AG20443 (cell line): ENCODE results near the gene AMY1B.
"Not testable (repeated sequence)": the region's sequence is repeated elsewhere in the genome, so short reads cannot be mapped to it uniquely, and the experiment has no call there.

Experiments used
- DNase-seq: peaks from one replicate; pipeline ENCODE4 v3.0.0; 2012; ENCODE audit warnings: low spot score, mixed read lengths

AMY1B gene

GRCh38 chr1:103696110-103696509 is at the start of gene AMY1B:
TSS of gene AMY1B (minus strand) at chr1:103696210. CDS start at chr1:103695639, 571 bp downstream.
- not testable (repeated sequence) for DNase-seq

DNA sequence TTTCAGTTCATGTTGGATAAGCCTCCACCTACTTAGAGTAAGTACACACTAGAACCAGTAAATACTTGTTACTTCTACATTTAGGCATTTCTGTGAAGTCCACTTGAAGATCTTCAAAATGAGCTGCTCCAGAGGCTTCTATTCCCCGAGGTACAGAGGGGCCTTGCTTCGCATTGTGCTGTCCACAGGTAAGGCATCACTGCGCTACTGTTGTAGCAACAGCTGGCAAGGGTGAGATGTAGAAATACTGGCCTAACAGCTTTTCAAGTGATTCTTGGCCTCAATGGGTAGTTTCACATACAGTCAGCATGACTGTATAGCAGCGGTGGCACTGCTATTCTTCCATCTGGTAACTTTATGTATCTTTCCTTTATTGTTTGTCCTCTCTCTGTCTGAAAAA is 49.0 kb upstream of the AMY1B start:
- not testable (repeated sequence) for DNase-seq

- not testable (repeated sequence) for DNase-seq
Measured at GRCh38 chr1:103744449-103744848, 48.4 kb upstream of the AMY1B start.

DNA sequence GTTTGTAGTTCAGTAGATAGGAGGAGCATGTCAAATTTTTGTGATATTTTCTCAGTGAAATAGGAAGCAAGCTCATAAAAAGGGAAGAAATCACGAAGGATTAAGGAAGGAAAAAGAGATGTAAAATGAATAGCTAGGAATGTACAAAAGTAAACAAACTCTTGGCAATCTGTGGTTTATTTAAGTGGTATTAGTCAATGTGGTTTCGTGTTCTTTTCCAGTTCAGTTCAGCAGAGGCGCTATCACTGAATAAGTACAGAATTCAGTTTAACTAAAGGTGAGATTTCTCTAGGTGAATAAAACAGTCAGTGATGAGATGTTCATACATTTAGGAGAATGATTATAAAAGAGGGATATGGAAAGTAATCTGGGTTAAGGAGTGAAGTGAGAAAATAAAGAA is 42.0 kb upstream of the AMY1B start:
- not testable (repeated sequence) for DNase-seq

DNA sequence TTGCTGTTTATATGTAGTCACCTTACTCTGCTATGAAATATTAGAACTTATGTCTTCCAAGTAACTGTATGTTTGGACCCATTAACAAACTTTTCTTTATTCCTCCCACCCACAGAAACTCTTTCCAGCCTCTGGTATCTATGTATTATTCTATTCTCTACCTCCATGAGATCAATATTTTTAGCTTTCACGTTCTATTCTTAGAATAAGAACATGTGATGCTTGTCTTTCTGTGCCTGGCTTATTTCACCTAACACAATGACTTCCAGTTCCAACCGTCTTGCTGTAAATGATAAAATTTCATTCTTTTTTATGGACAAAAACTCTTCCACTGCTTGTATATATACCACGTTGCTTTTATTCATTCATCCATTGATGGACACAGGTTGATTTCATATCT is 39.3 kb upstream of the AMY1B start:
- DNase-seq: not testable (repeated sequence)

DNA sequence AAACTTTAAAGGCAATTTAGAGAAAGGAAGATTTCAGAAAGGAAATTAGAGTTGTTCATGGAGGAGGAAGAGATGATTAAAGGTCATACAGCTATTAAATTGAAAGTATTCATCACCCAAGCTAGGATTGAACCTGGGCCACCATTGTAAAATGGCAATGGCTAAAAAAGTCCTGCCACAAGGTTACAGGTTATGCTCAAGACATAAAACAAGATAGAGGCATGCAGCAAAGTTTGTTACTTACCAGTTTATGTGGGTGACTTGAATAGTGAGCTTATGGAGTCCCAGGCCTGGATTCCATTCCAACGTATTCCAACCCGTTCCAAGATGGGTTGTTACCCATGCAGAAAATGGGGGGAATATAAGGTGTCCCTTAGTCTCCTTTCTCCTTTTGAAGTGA is 25.5 kb upstream of the AMY1B start:
- not testable (repeated sequence) for DNase-seq

- not testable (repeated sequence) for DNase-seq
Measured at GRCh38 chr1:103717404-103717803, 21.4 kb upstream of the AMY1B start.

- DNase-seq: not testable (repeated sequence)
Measured at GRCh38 chr1:103710381-103710780, 14.4 kb upstream of the AMY1B start.

DNA sequence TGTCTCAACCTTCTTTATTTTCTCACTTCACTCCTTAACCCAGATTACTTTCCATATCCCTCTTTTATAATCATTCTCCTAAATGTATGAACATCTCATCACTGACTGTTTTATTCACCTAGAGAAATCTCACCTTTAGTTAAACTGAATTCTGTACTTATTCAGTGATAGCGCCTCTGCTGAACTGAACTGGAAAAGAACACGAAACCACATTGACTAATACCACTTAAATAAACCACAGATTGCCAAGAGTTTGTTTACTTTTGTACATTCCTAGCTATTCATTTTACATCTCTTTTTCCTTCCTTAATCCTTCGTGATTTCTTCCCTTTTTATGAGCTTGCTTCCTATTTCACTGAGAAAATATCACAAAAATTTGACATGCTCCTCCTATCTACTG is 11.7 kb upstream of the AMY1B start:
- not testable (repeated sequence) for DNase-seq

GRCh38 chr1:103701256-103701655 is 5.2 kb upstream of the AMY1B start:
- DNase-seq: not testable (repeated sequence)

DNA sequence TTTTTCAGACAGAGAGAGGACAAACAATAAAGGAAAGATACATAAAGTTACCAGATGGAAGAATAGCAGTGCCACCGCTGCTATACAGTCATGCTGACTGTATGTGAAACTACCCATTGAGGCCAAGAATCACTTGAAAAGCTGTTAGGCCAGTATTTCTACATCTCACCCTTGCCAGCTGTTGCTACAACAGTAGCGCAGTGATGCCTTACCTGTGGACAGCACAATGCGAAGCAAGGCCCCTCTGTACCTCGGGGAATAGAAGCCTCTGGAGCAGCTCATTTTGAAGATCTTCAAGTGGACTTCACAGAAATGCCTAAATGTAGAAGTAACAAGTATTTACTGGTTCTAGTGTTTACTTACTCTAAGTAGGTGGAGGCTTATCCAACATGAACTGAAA is 4.7 kb upstream of the AMY1B start:
- DNase-seq: not testable (repeated sequence)

- not testable (repeated sequence) for DNase-seq
Measured at GRCh38 chr1:103697430-103697829, 1.4 kb upstream of the AMY1B start.

DNA sequence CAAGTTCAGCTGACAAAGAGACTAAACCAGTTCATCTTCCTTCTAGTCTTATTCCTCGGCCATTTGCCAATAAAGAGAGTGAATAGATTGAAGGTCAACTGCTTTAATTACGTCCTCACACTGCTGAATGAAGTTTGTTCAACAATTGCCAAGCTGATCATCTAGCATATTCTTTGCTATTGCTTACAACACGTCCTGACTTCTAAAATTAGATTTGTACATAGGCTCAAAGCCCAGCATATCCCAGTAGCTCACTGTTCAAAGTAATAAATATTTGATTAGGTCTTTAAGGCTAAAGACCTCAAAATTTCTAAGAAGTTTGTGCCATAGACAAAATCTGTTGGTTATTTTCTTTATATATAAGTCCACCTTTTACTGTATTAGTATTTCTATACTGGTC is 19.7 kb downstream of the AMY1B start:
- DNase-seq: not testable (repeated sequence)

DNA sequence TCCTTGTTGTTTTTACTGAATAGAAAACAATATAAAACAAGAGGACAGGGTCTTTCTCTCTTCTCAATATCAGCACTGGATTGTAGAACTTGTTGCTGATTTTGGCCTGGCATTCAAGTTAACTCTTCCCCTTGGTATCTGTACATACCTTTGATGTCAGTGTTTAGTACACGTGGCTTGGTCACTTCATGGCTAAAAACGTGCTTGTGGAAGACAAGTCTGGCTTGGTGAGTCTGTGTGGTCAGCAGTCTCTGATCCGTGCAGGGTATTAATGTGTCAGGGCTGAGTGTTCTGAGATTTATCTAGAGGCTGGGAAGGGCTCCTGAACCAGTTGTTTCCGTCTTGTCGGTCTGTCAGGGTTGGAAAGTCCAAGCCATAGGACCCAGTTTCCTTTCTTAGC is 40.5 kb downstream of the AMY1B start, which contains the start of gene AMY1A:
Gene AMY1A (plus strand): TSS at position 301 of the 400 bp plus-strand sequence. CDS start 571 bp downstream, outside the sequence.
- not testable (repeated sequence) for DNase-seq

GRCh38 chr1:103654133-103654532 is 41.9 kb downstream of the AMY1B start:
- not testable (repeated sequence) for DNase-seq

- not testable (repeated sequence) for DNase-seq
Measured at GRCh38 chr1:103650889-103651288, 45.1 kb downstream of the AMY1B start.

- not testable (repeated sequence) for DNase-seq
Measured at GRCh38 chr1:103650305-103650704, 45.7 kb downstream of the AMY1B start.

GRCh38 chr1:103643908-103644307 is 52.1 kb downstream of the AMY1B start:
- DNase-seq: not testable (repeated sequence)

DNA sequence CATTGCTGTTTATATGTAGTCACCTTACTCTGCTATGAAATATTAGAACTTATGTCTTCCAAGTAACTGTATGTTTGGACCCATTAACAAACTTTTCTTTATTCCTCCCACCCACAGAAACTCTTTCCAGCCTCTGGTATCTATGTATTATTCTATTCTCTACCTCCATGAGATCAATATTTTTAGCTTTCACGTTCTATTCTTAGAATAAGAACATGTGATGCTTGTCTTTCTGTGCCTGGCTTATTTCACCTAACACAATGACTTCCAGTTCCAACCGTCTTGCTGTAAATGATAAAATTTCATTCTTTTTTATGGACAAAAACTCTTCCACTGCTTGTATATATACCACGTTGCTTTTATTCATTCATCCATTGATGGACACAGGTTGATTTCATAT is 54.8 kb downstream of the AMY1B start:
- not testable (repeated sequence) for DNase-seq
